B cell (primary cell): Measurements from ENCODE around the gene IDNK. TPM values are rescaled to one million over a fixed set of nuclear protein-coding genes. Genes with fewer than 3 reads are reported as not detected.
"Not testable (repeated sequence)": the region's sequence is repeated elsewhere in the genome, so short reads cannot be mapped to it uniquely, and the experiment has no call there.

Source experiments
- ATAC-seq: fragments of 200-7000 bp; cut with Tn5 transposase; one replicate; pipeline ENCODE4 v1.10.0; 2021; ENCODE audit warnings: low read depth, mild to moderate bottlenecking, moderate number of reproducible peaks, moderate library complexity
- CTCF ChIA-PET: fragments of 350-600 bp; sonication (Branson Sonifier 250); formaldehyde crosslinking; loops from one replicate; lab custom pipeline; 2021; ENCODE audit warnings: antibody characterized with exemption, inconsistent platforms; lab: Charles Lee
- POLR2A ChIA-PET: fragments of 350-600 bp; sonication (Branson Sonifier 250); formaldehyde crosslinking; loops from one replicate; lab custom pipeline; 2021; ENCODE audit warnings: antibody characterized with exemption; lab: Charles Lee
- DNase-seq: peaks from one replicate; pipeline ENCODE4 v3.0.0; 2013
- H2AFZ ChIP-seq: 2 replicates; pipeline ENCODE4 v1.6.1; 2012; ENCODE audit warnings: mild to moderate bottlenecking, low read depth, low read length; ENCODE audit not compliant: insufficient read depth, poor library complexity, severe bottlenecking
- H3K27ac ChIP-seq, 2 donors: 1 replicate in 1 of 2; 2 replicates in 1 of 2; pipeline ENCODE4 v1.5.1; 2012 to 2013; ENCODE audit warnings: low read length in 2 of 2, mild to moderate bottlenecking in 2 of 2, moderate library complexity in 1 of 2
- H3K27me3 ChIP-seq, 4 experiments: fragments of 200-600 bp in 1 of 4; sonication (generic) in 1 of 4; replicated peaks in 1 of 4; 1 replicate in 2 of 4; 2 replicates in 2 of 4; pipeline versions ENCODE4 v1.6.1 to v1.7.0; 2013 to 2016; ENCODE audit warnings: low read length in 3 of 4, mild to moderate bottlenecking in 2 of 4, mixed read lengths in 1 of 4, moderate library complexity in 1 of 4; ENCODE audit not compliant: insufficient read depth in 4 of 4, control insufficient read depth in 3 of 4; ENCODE audit errors: control extremely low read depth in 1 of 4
- H3K36me3 ChIP-seq, 2 experiments: replicated peaks in 1 of 2; 1 replicate in 1 of 2; 2 replicates in 1 of 2; pipeline versions ENCODE4 v1.6.1 to v1.7.1; 2013; ENCODE audit warnings: low read length in 1 of 2; ENCODE audit not compliant: insufficient read depth in 2 of 2, control insufficient read depth in 1 of 2; ENCODE audit errors: control extremely low read depth in 1 of 2, extremely low read depth in 1 of 2
- H3K4me1 ChIP-seq, 2 donors: fragments of 200-600 bp in 1 of 2; sonication (generic) in 1 of 2; 1 replicate in 1 of 2; 2 replicates in 1 of 2; pipeline versions ENCODE4 v1.5.1 to v1.6.1; 2013 to 2017; ENCODE audit warnings: low read length in 2 of 2; ENCODE audit not compliant: control insufficient read depth in 2 of 2, insufficient read depth in 2 of 2
- H3K4me2 ChIP-seq: replicated peaks from 2 replicates; pipeline ENCODE3; 2012; ENCODE audit warnings: mild to moderate bottlenecking, low read depth, low read length; ENCODE audit not compliant: poor library complexity, severe bottlenecking
- H3K4me3 ChIP-seq, 5 experiments: fragments of 200-600 bp in 1 of 5; sonication (generic) in 1 of 5; 1 replicate in 3 of 5; 2 replicates in 2 of 5; pipeline versions ENCODE4 v1.5.1 to v1.7.0; 2011 to 2016; ENCODE audit warnings: low read length in 4 of 5, mild to moderate bottlenecking in 4 of 5, low read depth in 2 of 5, control low read depth in 1 of 5, moderate library complexity in 1 of 5; ENCODE audit not compliant: insufficient read depth in 1 of 5; ENCODE audit errors: control extremely low read depth in 1 of 5, extremely low read depth in 1 of 5
- H3K79me2 ChIP-seq: fragments of 200-600 bp; sonication (generic); one replicate; pipeline ENCODE4 v1.6.0; 2016; ENCODE audit warnings: low read length; ENCODE audit not compliant: control insufficient read depth, insufficient read depth
- H3K9ac ChIP-seq: fragments of 200-600 bp; sonication (generic); 2 replicates; pipeline ENCODE4 v1.6.1; 2017; ENCODE audit warnings: mild to moderate bottlenecking, low read length, moderate library complexity
- H3K9me3 ChIP-seq, 3 donors: one replicate each; pipeline versions ENCODE4 v1.6.1 to v1.7.1; 2013; ENCODE audit warnings: low read length in 2 of 3; ENCODE audit not compliant: control insufficient read depth in 2 of 3, insufficient read depth in 1 of 3; ENCODE audit errors: control extremely low read depth in 1 of 3
- H4K20me1 ChIP-seq: 2 replicates; pipeline ENCODE4 v1.6.0; 2012; ENCODE audit warnings: mild to moderate bottlenecking, low read length; ENCODE audit not compliant: insufficient read depth, control insufficient read depth, poor library complexity, severe bottlenecking
- H3K27ac Mint-ChIP-seq: one replicate; pipeline ENCODE4 v1.8.0; 2021; ENCODE audit warnings: mixed read lengths
- H3K27me3 Mint-ChIP-seq: one replicate; pipeline ENCODE4 v1.8.0; 2021; ENCODE audit warnings: mixed read lengths
- H3K4me1 Mint-ChIP-seq: one replicate; pipeline ENCODE4 v1.8.0; 2021; ENCODE audit warnings: mixed read lengths
- H3K4me3 Mint-ChIP-seq: one replicate; pipeline ENCODE4 v1.8.0; 2021; ENCODE audit warnings: mixed read lengths
- H3K9me3 Mint-ChIP-seq: one replicate; pipeline ENCODE4 v1.8.0; 2022; ENCODE audit warnings: mixed read lengths; ENCODE audit not compliant: insufficient read depth
- EZH2 ChIP-seq: IDR thresholded peaks from 2 replicates; pipeline ENCODE4 v1.6.1; 2012; ENCODE audit warnings: borderline replicate concordance, low read depth, mild to moderate bottlenecking, moderate library complexity, low read length; ENCODE audit not compliant: insufficient read depth, poor library complexity, severe bottlenecking
- WGBS: methylation state at CpG from one replicate; pipeline ENCODE4 v1.1.5; 2013; ENCODE audit warnings: missing lambda C conversion rate; ENCODE audit not compliant: insufficient coverage; 5-methylcytosine and 5-hydroxymethylcytosine counted together
- intact Hi-C: fragments of 100-400 bp; cut with micrococcal nuclease; formaldehyde crosslinking; loops from one replicate; pipeline ENCODE4 v1.10.0; 2022
- polyA plus RNA-seq: library from polyadenylated mRNA; depleted of rRNA; stranded (reverse); fragments of >200 nt; gene quantifications from 2 replicates; pipeline ENCODE4 v1.2.3, GENCODE V29; 2012
- total RNA-seq, 2 donors: library from RNA; stranded (reverse); fragments of 120-200 nt in 1 of 2; gene quantifications; 1 replicate in 1 of 2; 2 replicates in 1 of 2; pipeline versions ENCODE4 v1.2.3 to v1.2.4, GENCODE V29; 2013 to 2022
- TF ChIP-seq, protein P1 (sequence below): fragments of 200-600 bp; IDR thresholded peaks from one replicate; pipeline ENCODE4 v1.8.0; 2022; ENCODE audit warnings: antibody characterized with exemption, mild to moderate bottlenecking

The IDNK gene
- total and polyA plus RNA-seq, 2 donors (not counting 1 experiment from before 2014, with no cell fraction given): 9.3 to 11.6 TPM

DNA sequence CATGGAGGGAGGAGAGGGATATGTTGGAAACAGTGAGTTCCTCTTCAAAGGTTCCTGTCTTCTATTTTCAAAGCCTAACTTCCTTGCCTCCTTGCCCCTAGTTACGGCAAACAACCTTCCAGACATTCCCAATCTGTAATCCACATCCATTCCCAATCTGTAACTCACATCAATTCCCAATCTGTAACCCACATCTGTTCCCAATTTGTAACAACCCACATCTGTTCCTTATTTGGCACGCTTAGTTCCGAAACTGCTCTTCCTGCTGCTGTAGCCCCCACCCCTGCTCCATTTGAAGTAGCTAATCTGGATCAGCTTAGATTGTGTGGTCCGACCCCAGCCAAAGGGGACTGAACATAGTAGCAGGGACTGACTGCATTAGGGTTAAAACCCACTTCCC is 23.9 kb upstream of the IDNK start:
- H3K27me3 Mint-ChIP-seq: peaks cover 4% of the 10 kb centered on the region

DNA sequence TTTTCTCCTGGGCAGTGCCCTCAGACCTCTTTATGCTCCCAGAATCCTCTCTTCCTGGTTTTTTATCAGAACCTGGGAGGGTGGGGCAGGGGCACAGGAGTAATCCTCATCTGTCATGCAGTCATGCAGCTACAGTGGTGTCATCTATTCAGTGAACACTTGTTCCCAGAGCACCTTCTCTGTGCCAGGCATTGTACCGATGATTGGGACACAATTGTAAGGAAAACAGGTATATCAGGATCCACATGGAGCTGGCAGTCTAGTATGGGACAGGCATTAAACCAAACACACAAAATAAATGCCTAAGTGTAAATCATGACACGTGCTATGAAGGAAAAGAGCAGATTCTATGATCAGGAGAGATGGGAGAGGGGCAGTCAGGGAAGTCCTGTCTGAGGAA is 21.5 kb upstream of the IDNK start:
- Mint-ChIP-seq H3K9me3 (no peaks in the 10 kb centered on the region), H3K4me1 (no peaks in the 10 kb centered on the region), H3K27ac (no peak overlapping the region), H3K4me3 (no peak overlapping the region), H3K27me3 (peaks cover 4% of the 10 kb centered on the region)
- Histone ChIP-seq H3K36me3 (no peaks in the 10 kb centered on the region), H3K9ac (no peak overlapping the region), H3K9me3 (no peaks in the 10 kb centered on the region), H3K4me1 (no peaks in the 10 kb centered on the region), H3K4me2 (no peak overlapping the region), H3K79me2 (no peaks in the 10 kb centered on the region), H3K27ac (no peak overlapping the region), H3K4me3 (no peak overlapping the region), H3K27me3 (no peaks in the 10 kb centered on the region), H2AFZ (no peak overlapping the region), H4K20me1 (no peaks in the 10 kb centered on the region)
- CTCF ChIA-PET: no interaction called here
- POLR2A ChIA-PET: no interaction called here
- 86% methylated on average over 1 of the region's 2 CpGs for WGBS
- no peak for TF ChIP-seq EZH2
- TF ChIP-seq, protein P1, sequence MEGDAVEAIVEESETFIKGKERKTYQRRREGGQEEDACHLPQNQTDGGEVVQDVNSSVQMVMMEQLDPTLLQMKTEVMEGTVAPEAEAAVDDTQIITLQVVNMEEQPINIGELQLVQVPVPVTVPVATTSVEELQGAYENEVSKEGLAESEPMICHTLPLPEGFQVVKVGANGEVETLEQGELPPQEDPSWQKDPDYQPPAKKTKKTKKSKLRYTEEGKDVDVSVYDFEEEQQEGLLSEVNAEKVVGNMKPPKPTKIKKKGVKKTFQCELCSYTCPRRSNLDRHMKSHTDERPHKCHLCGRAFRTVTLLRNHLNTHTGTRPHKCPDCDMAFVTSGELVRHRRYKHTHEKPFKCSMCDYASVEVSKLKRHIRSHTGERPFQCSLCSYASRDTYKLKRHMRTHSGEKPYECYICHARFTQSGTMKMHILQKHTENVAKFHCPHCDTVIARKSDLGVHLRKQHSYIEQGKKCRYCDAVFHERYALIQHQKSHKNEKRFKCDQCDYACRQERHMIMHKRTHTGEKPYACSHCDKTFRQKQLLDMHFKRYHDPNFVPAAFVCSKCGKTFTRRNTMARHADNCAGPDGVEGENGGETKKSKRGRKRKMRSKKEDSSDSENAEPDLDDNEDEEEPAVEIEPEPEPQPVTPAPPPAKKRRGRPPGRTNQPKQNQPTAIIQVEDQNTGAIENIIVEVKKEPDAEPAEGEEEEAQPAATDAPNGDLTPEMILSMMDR: no peak
- no peak for ATAC-seq
- intact Hi-C loops: no loop called here
- DNase-seq: no peak

More for the DNA sequence above, 23.9 kb upstream of the IDNK start:
- ATAC-seq (no peak), DNase-seq (no peak)
- no peaks in the 10 kb centered on the region for H3K9me3 Mint-ChIP-seq
- no peak overlapping the region for H3K27ac ChIP-seq
- ChIA-PET POLR2A (no interaction called here), CTCF (interaction anchor here (0.8 kb wide), 1 partner anchor 21 kb away, joined by 3 read pairs; no protein-coding TSS in a partner anchor)
- 91% methylated on average over 1 of the region's 4 CpGs for WGBS
- no peaks in the 10 kb centered on the region for H3K4me1 ChIP-seq
- no peaks in the 10 kb centered on the region for H3K79me2 ChIP-seq
- no peak overlapping the region for H2AFZ ChIP-seq
- no peak overlapping the region for H3K27ac Mint-ChIP-seq
- no peaks in the 10 kb centered on the region for H3K36me3 ChIP-seq
- TF ChIP-seq, protein P1: no peak
- no peak for TF ChIP-seq EZH2
- intact Hi-C loops: loop anchor here (5.0 kb wide), 1 partner anchor 267 kb away; no protein-coding TSS in a partner anchor
- no peaks in the 10 kb centered on the region for H3K9me3 ChIP-seq
- H4K20me1 ChIP-seq: no peaks in the 10 kb centered on the region
- H3K9ac ChIP-seq: no peak overlapping the region
- no peaks in the 10 kb centered on the region for H3K27me3 ChIP-seq
- no peak overlapping the region for H3K4me3 Mint-ChIP-seq
- no peak overlapping the region for H3K4me2 ChIP-seq
- H3K4me3 ChIP-seq: no peak overlapping the region
- H3K4me1 Mint-ChIP-seq: no peaks in the 10 kb centered on the region

DNA sequence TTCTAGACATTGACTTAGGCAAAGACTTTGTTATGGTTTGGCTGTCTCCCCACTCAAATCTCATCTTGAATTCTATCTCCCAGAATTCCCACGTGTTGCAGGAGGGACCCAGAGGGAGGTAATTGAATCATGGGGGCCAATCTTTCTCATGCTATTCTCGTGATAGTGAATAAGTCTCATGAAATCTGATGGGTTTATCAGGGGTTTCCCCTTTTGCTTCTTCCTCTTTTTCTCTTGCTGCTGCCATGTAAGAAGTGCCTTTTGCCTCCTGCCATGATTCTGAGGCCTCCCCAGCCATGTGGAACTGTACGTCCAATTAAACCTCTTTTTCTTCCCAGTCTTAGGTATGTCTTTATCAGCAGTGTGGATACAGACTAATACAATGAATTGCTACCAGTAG is 15.3 kb upstream of the IDNK start:
- H3K9me3 Mint-ChIP-seq, H3K9ac ChIP-seq, H3K4me2 ChIP-seq, H3K36me3 ChIP-seq, H3K4me3 ChIP-seq, intact Hi-C loops, H2AFZ ChIP-seq, H4K20me1 ChIP-seq, H3K4me3 Mint-ChIP-seq, ATAC-seq, H3K27ac Mint-ChIP-seq, H3K27ac ChIP-seq, H3K79me2 ChIP-seq, H3K27me3 Mint-ChIP-seq, H3K4me1 ChIP-seq, DNase-seq, POLR2A ChIA-PET, H3K27me3 ChIP-seq, CTCF ChIA-PET, H3K4me1 Mint-ChIP-seq: not testable (repeated sequence)
- WGBS: no CpG with 5 or more reads among the region's 3 CpGs
- H3K9me3 ChIP-seq: peaks cover 4 to 12% (median 10%) of the 10 kb centered on the region in 3 donors
